Vagina (tissue), 2 donors: ENCODE data around the gene DESI1.

Experiments used
- CTCF ChIP-seq, 3 experiments: fragments of 450-650 bp in 2 of 3; fragments of 200-600 bp in 1 of 3; sonication (generic) in 1 of 3; IDR thresholded peaks; one replicate each; pipeline ENCODE4 v1.5.1; 2017 to 2019; ENCODE audit warnings: antibody characterized with exemption in 3 of 3, mild to moderate bottlenecking in 2 of 3, moderate library complexity in 2 of 3
- POLR2A ChIP-seq, 2 donors: fragments of 450-650 bp; IDR thresholded peaks; one replicate each; pipeline ENCODE4 v1.6.1; 2017; ENCODE audit warnings: antibody characterized with exemption in 2 of 2, mild to moderate bottlenecking in 2 of 2, moderate library complexity in 2 of 2

- no peak for TF ChIP-seq CTCF (IDR thresholded peaks at IDR 0.05)
- TF ChIP-seq POLR2A (IDR thresholded peaks at IDR 0.05) = no peak
Observed at GRCh38 chr22:41557401-41558240, 63.2 kb downstream of the DESI1 start.
